HG02970 (cell line): ENCODE measurements around the gene SLCO4A1.

ENCODE experiments used
- ATAC-seq: cut with Tn5 transposase; IDR thresholded peaks from one replicate; pipeline ENCODE4 v1.9.1; 2021; ENCODE audit warnings: mild to moderate bottlenecking, moderate library complexity, moderate number of reproducible peaks; ENCODE audit not compliant: unreplicated experiment, low FRiP score

The SLCO4A1 gene

GRCh38 chr20:62663145-62664018 lies 21.1 kb downstream of the SLCO4A1 start:
- ATAC-seq = no peak

- ATAC-seq = no peak
Observed at GRCh38 chr20:62664019-62664971, 22.0 kb downstream of the SLCO4A1 start.

- no peak for ATAC-seq
Observed at GRCh38 chr20:62665153-62665754, 23.0 kb downstream of the SLCO4A1 start.

GRCh38 chr20:62665826-62666735 lies 23.8 kb downstream of the SLCO4A1 start:
- ATAC-seq = no peak

- ATAC-seq = no peak
Observed at GRCh38 chr20:62666736-62667529, 24.6 kb downstream of the SLCO4A1 start.

GRCh38 chr20:62667530-62668440 lies 25.5 kb downstream of the SLCO4A1 start:
- no peak for ATAC-seq

- ATAC-seq = no peak
Observed at GRCh38 chr20:62668441-62669027, 26.2 kb downstream of the SLCO4A1 start.

- ATAC-seq = no peak
Observed at GRCh38 chr20:62669249-62669648, 26.9 kb downstream of the SLCO4A1 start.

- no peak for ATAC-seq
Observed at GRCh38 chr20:62670156-62670555, 27.9 kb downstream of the SLCO4A1 start.

GRCh38 chr20:62670998-62671397 lies 28.7 kb downstream of the SLCO4A1 start:
- ATAC-seq = no peak

- ATAC-seq = no peak
Observed at GRCh38 chr20:62671765-62672164, 29.5 kb downstream of the SLCO4A1 start.

- ATAC-seq = no peak
Observed at GRCh38 chr20:62674370-62674769, 32.1 kb downstream of the SLCO4A1 start.

GRCh38 chr20:62675156-62675876 lies 33.0 kb downstream of the SLCO4A1 start:
- ATAC-seq = no peak

GRCh38 chr20:62675877-62676260 lies 33.6 kb downstream of the SLCO4A1 start:
- no peak for ATAC-seq

GRCh38 chr20:62676976-62677375 lies 34.7 kb downstream of the SLCO4A1 start:
- ATAC-seq = no peak

GRCh38 chr20:62677678-62678077 lies 35.4 kb downstream of the SLCO4A1 start:
- no peak for ATAC-seq

GRCh38 chr20:62678553-62678952 lies 36.2 kb downstream of the SLCO4A1 start:
- no peak for ATAC-seq
